Neural cell (in vitro differentiated cells): Measurements from ENCODE around the gene ZNF22. TPM values are rescaled to one million over a fixed set of nuclear protein-coding genes. Genes with fewer than 3 reads are reported as not detected.
A peak's percentile ranks its signal among the peaks of the same experiment; 100 is the strongest.

Experiments
- H2AFZ ChIP-seq: fragments of 200-600, 300-800 bp; sonication (generic), shearing (Covaris generic); 2 replicates; pipeline ENCODE4 v1.6.0; 2014; ENCODE audit warnings: low read depth, mild to moderate bottlenecking, antibody characterized with exemption, low read length, moderate library complexity
- H3F3A ChIP-seq: fragments of 200-600 bp; shearing (Covaris generic); 2 replicates; pipeline ENCODE4 v1.6.1; 2016; ENCODE audit warnings: mild to moderate bottlenecking, moderate library complexity, mixed read lengths, antibody characterized with exemption, low read length; ENCODE audit not compliant: insufficient read depth, poor library complexity, severe bottlenecking
- H3K27ac ChIP-seq: fragments of 200-600, 300-800 bp; sonication (generic), shearing (Covaris generic); 2 replicates; pipeline ENCODE4 v1.5.1; 2014; ENCODE audit warnings: mild to moderate bottlenecking, low read length, moderate library complexity
- H3K27me3 ChIP-seq: fragments of 300-800, 200-600 bp; sonication (generic), shearing (Covaris generic); 2 replicates; pipeline ENCODE4 v1.6.0; 2014; ENCODE audit warnings: mild to moderate bottlenecking, low read depth, low read length, moderate library complexity; ENCODE audit not compliant: insufficient read depth
- H3K36me3 ChIP-seq: fragments of 300-800, 200-600 bp; sonication (generic), shearing (Covaris generic); 2 replicates; pipeline ENCODE4 v1.5.1; 2014; ENCODE audit warnings: mild to moderate bottlenecking, antibody characterized with exemption, low read length, moderate library complexity; ENCODE audit not compliant: insufficient read depth
- H3K4me2 ChIP-seq: fragments of 300-800, 200-600 bp; sonication (generic), shearing (Covaris generic); 2 replicates; pipeline ENCODE4 v1.6.0; 2014; ENCODE audit warnings: mild to moderate bottlenecking, low read length
- H3K4me3 ChIP-seq: fragments of 300-800, 200-600 bp; sonication (generic), shearing (Covaris generic); 2 replicates; pipeline ENCODE4 v1.5.1; 2014; ENCODE audit warnings: mild to moderate bottlenecking, low read length, moderate library complexity
- H3K79me2 ChIP-seq: fragments of 200-600 bp; shearing (Covaris generic); replicated peaks from 2 replicates; pipeline ENCODE4 v1.6.0; 2014; ENCODE audit warnings: mild to moderate bottlenecking, low read length, moderate library complexity; ENCODE audit not compliant: insufficient read depth
- H3K9ac ChIP-seq: fragments of 300-800, 200-600 bp; sonication (generic), shearing (Covaris generic); 2 replicates; pipeline ENCODE4 v1.6.1; 2016; ENCODE audit warnings: mild to moderate bottlenecking, low read length, mixed read lengths
- H3K9me2 ChIP-seq: fragments of 200-600 bp; shearing (Covaris generic); 2 replicates; pipeline ENCODE4 v1.6.1; 2016; ENCODE audit warnings: mild to moderate bottlenecking, low read length, mixed read lengths; ENCODE audit not compliant: insufficient read depth
- H3K9me3 ChIP-seq: fragments of 200-600, 300-800 bp; sonication (generic), shearing (Covaris generic); 2 replicates; pipeline ENCODE4 v1.6.1; 2016; ENCODE audit warnings: mild to moderate bottlenecking, mixed run types, low read length, moderate library complexity, mixed read lengths
- H4K20me1 ChIP-seq: fragments of 200-600 bp; shearing (Covaris generic); 2 replicates; pipeline ENCODE4 v1.6.1; 2016; ENCODE audit warnings: mild to moderate bottlenecking, mixed run types; ENCODE audit not compliant: insufficient read depth
- EP300 ChIP-seq: fragments of 450-650 bp; conservative IDR thresholded peaks from 2 replicates; pipeline ENCODE4 v1.6.1; 2014; ENCODE audit warnings: antibody characterized with exemption, mild to moderate bottlenecking, moderate library complexity; ENCODE audit not compliant: poor library complexity, severe bottlenecking
- EZH2 ChIP-seq: fragments of 200-600, 300-800 bp; shearing (Covaris generic), sonication (generic); IDR thresholded peaks from 2 replicates; pipeline ENCODE4 v1.6.1; 2014; ENCODE audit warnings: antibody characterized with exemption, low read length, borderline replicate concordance, mild to moderate bottlenecking; ENCODE audit not compliant: insufficient read depth, poor library complexity, severe bottlenecking
- MXI1 ChIP-seq: fragments of 450-650 bp; conservative IDR thresholded peaks from 2 replicates; pipeline ENCODE4 v1.6.1; 2014; ENCODE audit warnings: antibody characterized with exemption, mild to moderate bottlenecking; ENCODE audit not compliant: poor library complexity, severe bottlenecking
- POLR2AphosphoS5 ChIP-seq: IDR thresholded peaks from 2 replicates; pipeline ENCODE4 v1.6.1; 2012
- RAD21 ChIP-seq: fragments of 450-650 bp; conservative IDR thresholded peaks from 2 replicates; pipeline ENCODE4 v1.6.1; 2014; ENCODE audit warnings: antibody characterized with exemption, mild to moderate bottlenecking, moderate library complexity
- SMC3 ChIP-seq: fragments of 450-650 bp; conservative IDR thresholded peaks from 2 replicates; pipeline ENCODE4 v1.6.1; 2014; ENCODE audit warnings: antibody characterized with exemption, mild to moderate bottlenecking, moderate library complexity; ENCODE audit not compliant: poor library complexity
- TAF1 ChIP-seq: IDR thresholded peaks from 2 replicates; pipeline ENCODE4 v1.6.1; 2012; ENCODE audit warnings: low read depth
- polyA minus RNA-seq: library from RNA; depleted of rRNA, polyadenylated mRNA; stranded (reverse); fragments of >200 nt; gene quantifications from 2 replicates; pipeline ENCODE4 v1.2.3, GENCODE V29; 2014
- polyA plus RNA-seq: library from polyadenylated mRNA; depleted of rRNA; stranded (reverse); fragments of >200 nt; gene quantifications from 2 replicates; pipeline ENCODE4 v1.2.3, GENCODE V29; 2014
- TF ChIP-seq, protein P1 (sequence below): fragments of 450-650 bp; IDR thresholded peaks from 2 replicates; pipeline ENCODE4 v1.5.1; 2014; ENCODE audit warnings: antibody characterized with exemption, mild to moderate bottlenecking, moderate library complexity; ENCODE audit not compliant: poor library complexity, severe bottlenecking
- TF ChIP-seq, protein P2 (sequence below): IDR thresholded peaks from 2 replicates; pipeline ENCODE4 v1.6.1; 2012; ENCODE audit warnings: borderline replicate concordance

The ZNF22 gene
- 32.9 and 34.1 TPM in 2 replicates for polyA plus RNA-seq
- 34.6 and 35.8 TPM in 2 replicates for polyA minus RNA-seq

DNA sequence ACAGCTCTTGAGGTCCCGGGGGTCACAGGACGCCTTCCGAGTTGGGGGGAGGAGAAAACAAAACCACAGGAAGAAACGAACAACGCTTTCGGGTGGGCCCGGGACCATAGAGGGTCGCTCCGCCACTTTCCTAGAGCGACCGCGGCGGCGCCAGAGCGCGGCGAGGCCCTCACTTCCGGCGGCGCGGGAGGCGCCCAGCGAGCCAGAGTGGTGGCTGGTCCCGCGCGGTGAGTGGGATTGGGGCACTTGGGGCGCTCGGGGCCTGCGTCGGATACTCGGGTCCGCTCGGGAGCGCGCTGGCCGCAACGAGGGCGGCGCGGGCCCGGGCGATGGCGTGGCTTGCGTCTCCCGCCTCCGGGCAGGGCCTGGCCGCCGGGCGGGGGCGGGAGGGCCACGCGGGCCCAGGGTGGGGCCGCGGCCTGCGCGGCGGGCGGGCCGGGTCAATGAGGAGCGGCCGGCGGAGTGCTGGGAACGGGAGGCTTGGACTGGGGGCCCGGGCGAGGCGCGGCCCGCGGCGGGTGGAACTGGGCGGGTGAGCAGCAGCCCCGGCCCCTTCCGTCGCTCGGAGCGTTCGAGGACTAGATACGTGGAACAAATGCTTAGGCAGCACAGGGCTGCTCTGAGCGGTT is at the start of gene ZNF22:
Gene ZNF22 (plus strand): TSS at position 172 of the 629 bp plus-strand sequence. CDS start 2,446 bp downstream, outside the sequence.
- TF ChIP-seq POLR2AphosphoS5 (peak; percentile 84), EP300 (no peak), EZH2 (no peak), MXI1 (peak; percentile 24), SMC3 (no peak)
- TF ChIP-seq, protein P1, sequence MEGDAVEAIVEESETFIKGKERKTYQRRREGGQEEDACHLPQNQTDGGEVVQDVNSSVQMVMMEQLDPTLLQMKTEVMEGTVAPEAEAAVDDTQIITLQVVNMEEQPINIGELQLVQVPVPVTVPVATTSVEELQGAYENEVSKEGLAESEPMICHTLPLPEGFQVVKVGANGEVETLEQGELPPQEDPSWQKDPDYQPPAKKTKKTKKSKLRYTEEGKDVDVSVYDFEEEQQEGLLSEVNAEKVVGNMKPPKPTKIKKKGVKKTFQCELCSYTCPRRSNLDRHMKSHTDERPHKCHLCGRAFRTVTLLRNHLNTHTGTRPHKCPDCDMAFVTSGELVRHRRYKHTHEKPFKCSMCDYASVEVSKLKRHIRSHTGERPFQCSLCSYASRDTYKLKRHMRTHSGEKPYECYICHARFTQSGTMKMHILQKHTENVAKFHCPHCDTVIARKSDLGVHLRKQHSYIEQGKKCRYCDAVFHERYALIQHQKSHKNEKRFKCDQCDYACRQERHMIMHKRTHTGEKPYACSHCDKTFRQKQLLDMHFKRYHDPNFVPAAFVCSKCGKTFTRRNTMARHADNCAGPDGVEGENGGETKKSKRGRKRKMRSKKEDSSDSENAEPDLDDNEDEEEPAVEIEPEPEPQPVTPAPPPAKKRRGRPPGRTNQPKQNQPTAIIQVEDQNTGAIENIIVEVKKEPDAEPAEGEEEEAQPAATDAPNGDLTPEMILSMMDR = no peak
- TF ChIP-seq, protein P2, sequence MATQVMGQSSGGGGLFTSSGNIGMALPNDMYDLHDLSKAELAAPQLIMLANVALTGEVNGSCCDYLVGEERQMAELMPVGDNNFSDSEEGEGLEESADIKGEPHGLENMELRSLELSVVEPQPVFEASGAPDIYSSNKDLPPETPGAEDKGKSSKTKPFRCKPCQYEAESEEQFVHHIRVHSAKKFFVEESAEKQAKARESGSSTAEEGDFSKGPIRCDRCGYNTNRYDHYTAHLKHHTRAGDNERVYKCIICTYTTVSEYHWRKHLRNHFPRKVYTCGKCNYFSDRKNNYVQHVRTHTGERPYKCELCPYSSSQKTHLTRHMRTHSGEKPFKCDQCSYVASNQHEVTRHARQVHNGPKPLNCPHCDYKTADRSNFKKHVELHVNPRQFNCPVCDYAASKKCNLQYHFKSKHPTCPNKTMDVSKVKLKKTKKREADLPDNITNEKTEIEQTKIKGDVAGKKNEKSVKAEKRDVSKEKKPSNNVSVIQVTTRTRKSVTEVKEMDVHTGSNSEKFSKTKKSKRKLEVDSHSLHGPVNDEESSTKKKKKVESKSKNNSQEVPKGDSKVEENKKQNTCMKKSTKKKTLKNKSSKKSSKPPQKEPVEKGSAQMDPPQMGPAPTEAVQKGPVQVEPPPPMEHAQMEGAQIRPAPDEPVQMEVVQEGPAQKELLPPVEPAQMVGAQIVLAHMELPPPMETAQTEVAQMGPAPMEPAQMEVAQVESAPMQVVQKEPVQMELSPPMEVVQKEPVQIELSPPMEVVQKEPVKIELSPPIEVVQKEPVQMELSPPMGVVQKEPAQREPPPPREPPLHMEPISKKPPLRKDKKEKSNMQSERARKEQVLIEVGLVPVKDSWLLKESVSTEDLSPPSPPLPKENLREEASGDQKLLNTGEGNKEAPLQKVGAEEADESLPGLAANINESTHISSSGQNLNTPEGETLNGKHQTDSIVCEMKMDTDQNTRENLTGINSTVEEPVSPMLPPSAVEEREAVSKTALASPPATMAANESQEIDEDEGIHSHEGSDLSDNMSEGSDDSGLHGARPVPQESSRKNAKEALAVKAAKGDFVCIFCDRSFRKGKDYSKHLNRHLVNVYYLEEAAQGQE = peak; percentile 44
- Histone ChIP-seq H3K4me3 (peak within 1 kb of the TSS; percentile 74), H3K9ac (peak within 1 kb of the TSS; percentile 70), H3K36me3 (no peaks in the 10 kb centered on the region), H3K27me3 (no peaks in the 10 kb centered on the region), H3K79me2 (peaks cover 14% of the 10 kb centered on the region), H3K9me3 (no peaks in the 10 kb centered on the region), H4K20me1 (no peaks in the 10 kb centered on the region), H3K9me2 (no peaks in the 10 kb centered on the region), H2AFZ (peak within 1 kb of the TSS; percentile 42), H3K27ac (peak within 1 kb of the TSS; percentile 62), H3K4me2 (peak within 1 kb of the TSS; percentile 44), H3F3A (no peaks in the 10 kb centered on the region)

DNA sequence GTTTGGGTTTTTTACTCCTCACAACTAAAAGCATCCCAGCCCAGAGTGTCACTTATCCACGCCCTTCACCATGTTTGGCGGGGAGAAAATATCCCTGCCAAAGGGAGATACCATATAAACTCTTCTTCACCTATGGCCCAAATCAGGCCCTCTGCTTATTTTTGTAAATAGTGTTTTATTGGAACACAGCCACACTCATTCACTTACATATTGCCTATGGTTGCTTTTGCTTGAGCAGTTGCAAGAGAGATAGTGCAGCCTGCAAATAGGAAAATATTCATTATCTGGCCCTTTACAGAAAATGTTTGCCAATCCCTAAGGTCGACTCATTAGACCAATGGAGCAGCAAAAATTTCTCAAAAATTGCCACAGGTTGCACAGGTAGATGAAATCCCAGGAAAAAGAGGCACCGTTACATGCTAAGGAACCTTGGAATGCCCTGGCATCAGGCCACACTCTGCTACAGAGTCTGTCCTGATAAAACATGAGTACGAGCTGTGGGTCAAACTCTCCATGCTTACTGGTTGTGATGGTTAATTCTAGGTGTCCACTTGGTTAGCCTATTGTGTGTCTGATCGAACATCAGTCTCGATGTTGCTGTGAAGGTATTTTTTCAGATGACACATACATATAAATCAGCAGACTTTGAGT is 49.0 kb upstream of the ZNF22 start:
- Histone ChIP-seq H3K27ac (no peak overlapping the region), H3K4me3 (no peak overlapping the region), H3K9me3 (no peaks in the 10 kb centered on the region), H3K9me2 (no peaks in the 10 kb centered on the region), H3K36me3 (no peaks in the 10 kb centered on the region), H2AFZ (no peak overlapping the region), H4K20me1 (no peaks in the 10 kb centered on the region), H3K4me2 (no peak overlapping the region), H3K79me2 (no peaks in the 10 kb centered on the region), H3F3A (no peaks in the 10 kb centered on the region), H3K27me3 (no peaks in the 10 kb centered on the region), H3K9ac (no peak overlapping the region)
- no peak for TF ChIP-seq RAD21
- no peak for TF ChIP-seq MXI1
- TF ChIP-seq, protein P1 = no peak
- TF ChIP-seq, protein P2 = no peak
- TF ChIP-seq TAF1 = no peak
- TF ChIP-seq POLR2AphosphoS5 = no peak
- TF ChIP-seq EP300 = no peak
- no peak for TF ChIP-seq SMC3
- no peak for TF ChIP-seq EZH2
